ENCODE data around the gene PNPLA1. TPM values are rescaled to one million over a fixed set of nuclear protein-coding genes. Genes with fewer than 3 reads are reported as not detected.

PNPLA1 gene
- total RNA-seq, 1 experiment from 2014 or later, result not detected

GRCh38 chr6:36357872-36358225 lies 88.0 kb downstream of the PNPLA1 start:
- Mint-ChIP-seq H3K27me3 (ENCODE audit: low read depth) (peaks cover under 1% of the 10 kb centered on the region; the same call in 1 of the 2 replicates), H3K4me3 (no peak overlapping the region), H3K9me3 (peaks cover 9% of the 10 kb centered on the region), H3K4me1 (no peaks in the 10 kb centered on the region), H3K27ac (no peak overlapping the region), H3K36me3 (no peaks in the 10 kb centered on the region; the same call in 1 of the 2 replicates)
- TF ChIP-seq NR3C1 (CRISPR knock-in tag; conservative IDR thresholded peaks at IDR 0.05; ENCODE audit: low read depth) (no peak), E2F4 (CRISPR knock-in tag; IDR thresholded peaks at IDR 0.05; ENCODE audit: borderline replicate concordance, low read depth) (no peak), HMGXB4 (CRISPR knock-in tag; IDR thresholded peaks at IDR 0.05) (no peak), FOXP4 (CRISPR knock-in tag; IDR thresholded peaks at IDR 0.05) (no peak), PRDM15 (CRISPR knock-in tag; IDR thresholded peaks at IDR 0.05) (no peak), ZNF219 (CRISPR knock-in tag; IDR thresholded peaks at IDR 0.05; ENCODE audit: borderline replicate concordance) (no peak), SP1 (CRISPR knock-in tag; conservative IDR thresholded peaks at IDR 0.05) (no peak), TEAD1 (CRISPR knock-in tag; IDR thresholded peaks at IDR 0.05) (no peak), RELA (CRISPR knock-in tag; IDR thresholded peaks at IDR 0.05; ENCODE audit: borderline replicate concordance) (no peak), AR (CRISPR knock-in tag; IDR thresholded peaks at IDR 0.05) (no peak), ZBTB21 (CRISPR knock-in tag; IDR thresholded peaks at IDR 0.05; ENCODE audit: borderline replicate concordance) (no peak), ZNF121 (CRISPR knock-in tag; IDR thresholded peaks at IDR 0.05) (no peak), CREM (CRISPR knock-in tag; IDR thresholded peaks at IDR 0.05) (no peak), ATF3 (CRISPR knock-in tag; conservative IDR thresholded peaks at IDR 0.05) (no peak), ZNF532 (CRISPR knock-in tag; IDR thresholded peaks at IDR 0.05; ENCODE audit: borderline replicate concordance) (no peak), KAT7 (CRISPR knock-in tag; IDR thresholded peaks at IDR 0.05; ENCODE audit: borderline replicate concordance) (no peak), ZNF232 (CRISPR knock-in tag; IDR thresholded peaks at IDR 0.05) (no peak)
- POLR2A ChIA-PET, result no interaction called here
- DNase-seq (ENCODE audit: low spot score), result no peak
- ATAC-seq, result no peak
- CTCF ChIA-PET, result interaction anchor here (0.9 to 1.8 kb wide), 5 partner anchors 17 to 219 kb away, joined by 3 to 12 read pairs (median 4); no protein-coding TSS in a partner anchor

All from WTC11 (cell line).